Naive thymus-derived CD4-positive, alpha-beta T cell (primary cell): ENCODE measurements around the gene MKX. TPM values are rescaled to one million over a fixed set of nuclear protein-coding genes. Genes with fewer than 3 reads are reported as not detected.
"Not testable (repeated sequence)": the region's sequence is repeated elsewhere in the genome, so short reads cannot be mapped to it uniquely, and the experiment has no call there.

Experiments
- ATAC-seq: fragments of 150-1000 bp; cut with Tn5 transposase; 2 replicates; pipeline ENCODE4 v1.10.0; 2021; ENCODE audit warnings: mild to moderate bottlenecking, moderate library complexity
- CTCF ChIA-PET: fragments of 350-600 bp; sonication (Branson Sonifier 250); formaldehyde crosslinking; loops from one replicate; lab custom pipeline; 2021; ENCODE audit warnings: antibody characterized with exemption; lab: Charles Lee
- POLR2A ChIA-PET: fragments of 350-600 bp; sonication (Branson Sonifier 250); formaldehyde crosslinking; loops from one replicate; lab custom pipeline; 2021; ENCODE audit warnings: antibody characterized with exemption, inconsistent platforms; lab: Charles Lee
- DNase-seq, 9 donors: peaks; one replicate each; pipeline versions ENCODE4 v3.0.0 to v3.0.0-alpha.2; 2020 to 2022; ENCODE audit warnings: mixed read lengths in 1 of 9
- H3K27ac ChIP-seq: one replicate; pipeline ENCODE4 v1.7.0; 2013; ENCODE audit warnings: mild to moderate bottlenecking, low read depth, low read length, moderate library complexity
- H3K27me3 ChIP-seq, 2 donors: one replicate each; pipeline ENCODE4 v1.7.0; 2013; ENCODE audit warnings: low read length in 2 of 2, mild to moderate bottlenecking in 2 of 2, moderate library complexity in 2 of 2; ENCODE audit not compliant: control insufficient read depth in 2 of 2, insufficient read depth in 2 of 2
- H3K36me3 ChIP-seq, 3 experiments: 1 replicate in 2 of 3; 2 replicates in 1 of 3; pipeline ENCODE4 v1.7.0; 2013; ENCODE audit warnings: low read length in 3 of 3, mild to moderate bottlenecking in 3 of 3, moderate library complexity in 1 of 3; ENCODE audit not compliant: insufficient read depth in 3 of 3, control insufficient read depth in 2 of 3
- H3K4me1 ChIP-seq, 2 donors: one replicate each; pipeline ENCODE4 v1.7.0; 2013; ENCODE audit warnings: low read length in 2 of 2, mild to moderate bottlenecking in 2 of 2, moderate library complexity in 1 of 2; ENCODE audit not compliant: control insufficient read depth in 2 of 2, insufficient read depth in 2 of 2
- H3K4me3 ChIP-seq: 2 replicates; pipeline ENCODE4 v1.7.0; 2013; ENCODE audit warnings: mild to moderate bottlenecking, low read length
- H3K9me3 ChIP-seq, 3 experiments: 1 replicate in 2 of 3; 2 replicates in 1 of 3; pipeline ENCODE4 v1.7.0; 2013; ENCODE audit warnings: low read length in 3 of 3; ENCODE audit not compliant: control insufficient read depth in 2 of 3
- H3K27ac Mint-ChIP-seq, 9 donors: one replicate each; pipeline ENCODE4 v1.8.0; 2020 to 2022; ENCODE audit warnings: mixed read lengths in 9 of 9, mild to moderate bottlenecking in 8 of 9, moderate library complexity in 5 of 9, inconsistent platforms in 2 of 9
- H3K27me3 Mint-ChIP-seq, 5 donors: one replicate each; pipeline ENCODE4 v1.8.0; 2021 to 2022; ENCODE audit warnings: mixed read lengths in 5 of 5, mild to moderate bottlenecking in 1 of 5
- H3K36me3 Mint-ChIP-seq, 5 donors: one replicate each; pipeline ENCODE4 v1.8.0; 2020 to 2022; ENCODE audit warnings: mixed read lengths in 5 of 5, mild to moderate bottlenecking in 3 of 5, inconsistent platforms in 1 of 5
- H3K4me1 Mint-ChIP-seq, 7 donors: one replicate each; pipeline ENCODE4 v1.8.0; 2020 to 2022; ENCODE audit warnings: mixed read lengths in 7 of 7, mild to moderate bottlenecking in 3 of 7, inconsistent platforms in 1 of 7
- H3K4me3 Mint-ChIP-seq, 10 donors: one replicate each; pipeline ENCODE4 v1.8.0; 2020 to 2022; ENCODE audit warnings: mild to moderate bottlenecking in 10 of 10, mixed read lengths in 10 of 10, moderate library complexity in 6 of 10, inconsistent platforms in 2 of 10
- H3K9me3 Mint-ChIP-seq, 11 donors: one replicate each; pipeline ENCODE4 v1.8.0; 2020 to 2022; ENCODE audit warnings: mixed read lengths in 11 of 11, mild to moderate bottlenecking in 4 of 11, inconsistent platforms in 1 of 11, moderate library complexity in 1 of 11
- intact Hi-C, 2 donors: fragments of 100-400 bp; cut with micrococcal nuclease; formaldehyde crosslinking; loops; one replicate each; pipeline ENCODE4 v1.15.1; 2023
- polyA plus RNA-seq, 2 donors: library from polyadenylated mRNA; unstranded; fragments of 300-500 nt; fragmentation: Illumina TruSeq; gene quantifications; one replicate each; pipeline ENCODE4 v1.2.3, GENCODE V29; 2021
- total RNA-seq, 6 experiments: library from RNA in 5 of 6; stranded (reverse) in 5 of 6; gene quantifications; 1 replicate in 5 of 6; 2 replicates in 1 of 6; pipeline ENCODE4 v1.2.3 and lab custom pipeline; 2021 to 2026

MKX gene
- total and polyA plus RNA-seq, 7 experiments from 2014 or later, result not detected

DNA sequence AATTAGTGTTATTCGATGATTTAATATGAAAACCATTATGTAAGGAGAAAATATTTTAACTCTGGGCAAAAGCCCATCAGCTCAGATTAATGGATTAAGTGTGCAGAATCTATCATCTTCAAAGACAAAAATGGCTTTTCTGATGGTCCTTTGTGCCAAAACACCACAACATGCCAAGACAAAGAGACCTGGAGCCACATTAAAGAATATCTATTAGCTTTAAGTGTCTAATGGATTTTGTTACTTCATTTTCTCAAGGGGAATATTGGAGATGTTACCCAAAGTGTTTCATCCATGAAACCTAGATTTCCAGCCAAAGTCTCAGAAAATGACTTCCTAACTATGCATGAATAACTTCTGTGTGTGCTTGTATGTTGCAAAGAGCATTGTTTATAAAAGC lies 57.3 kb downstream of the MKX start:
- Histone ChIP-seq H3K27ac (no peak overlapping the region), H3K9me3 (no peaks in the 10 kb centered on the region), H3K27me3 (no peaks in the 10 kb centered on the region), H3K4me1 (no peaks in the 10 kb centered on the region), H3K36me3 (no peaks in the 10 kb centered on the region), H3K4me3 (no peak overlapping the region)
- intact Hi-C loops, result no loop called here
- Mint-ChIP-seq H3K9me3 (peaks cover 0 to 7% (median 0%) of the 10 kb centered on the region in 11 donors), H3K4me1 (no peaks in the 10 kb centered on the region), H3K27me3 (peaks cover 8 to 38% (median 23%) of the 10 kb centered on the region in 5 donors), H3K27ac (no peak overlapping the region), H3K4me3 (no peak overlapping the region), H3K36me3 (peaks cover 0 to 4% (median 0%) of the 10 kb centered on the region in 5 donors)
- ATAC-seq (no peak), DNase-seq (no peak)
- POLR2A ChIA-PET, result no interaction called here
- CTCF ChIA-PET, result no interaction called here

GRCh38 chr10:27687743-27688142 lies 57.9 kb downstream of the MKX start:
- H3K4me1 ChIP-seq, result no peaks in the 10 kb centered on the region
- ChIA-PET CTCF (no interaction called here), POLR2A (interaction anchor here (0.6 kb wide), 1 partner anchor 248 kb away, joined by 3 read pairs; no protein-coding TSS in a partner anchor)
- no peak for ATAC-seq
- no peak overlapping the region for H3K27ac ChIP-seq
- DNase-seq, result no peak
- no peak overlapping the region for H3K27ac Mint-ChIP-seq
- H3K27me3 Mint-ChIP-seq, result peaks cover 8 to 38% (median 19%) of the 10 kb centered on the region in 5 donors
- H3K4me3 Mint-ChIP-seq, result no peak overlapping the region
- intact Hi-C loops, result no loop called here
- H3K36me3 Mint-ChIP-seq, result peaks cover 0 to 4% (median 0%) of the 10 kb centered on the region in 5 donors
- no peak overlapping the region for H3K4me3 ChIP-seq
- no peaks in the 10 kb centered on the region for H3K9me3 ChIP-seq
- H3K27me3 ChIP-seq, result no peaks in the 10 kb centered on the region
- H3K36me3 ChIP-seq, result no peaks in the 10 kb centered on the region
- H3K9me3 Mint-ChIP-seq, result peaks cover 0 to 7% (median 0%) of the 10 kb centered on the region in 11 donors
- H3K4me1 Mint-ChIP-seq, result no peaks in the 10 kb centered on the region

GRCh38 chr10:27687326-27687725 lies 58.3 kb downstream of the MKX start:
- H3K9me3 ChIP-seq, result no peaks in the 10 kb centered on the region
- Mint-ChIP-seq H3K27ac (no peak overlapping the region), H3K9me3 (peaks cover 0 to 7% (median 0%) of the 10 kb centered on the region in 11 donors), H3K4me3 (no peak overlapping the region), H3K4me1 (no peaks in the 10 kb centered on the region), H3K27me3 (peaks cover 8 to 38% (median 19%) of the 10 kb centered on the region in 5 donors), H3K36me3 (peaks cover 0 to 4% (median 0%) of the 10 kb centered on the region in 5 donors)
- intact Hi-C loops, result no loop called here
- H3K27me3 ChIP-seq, result no peaks in the 10 kb centered on the region
- no peak overlapping the region for H3K27ac ChIP-seq
- ATAC-seq, result no peak
- no peak for DNase-seq
- H3K4me3 ChIP-seq, result no peak overlapping the region
- ChIA-PET CTCF (no interaction called here), POLR2A (interaction anchor here (0.6 kb wide), 1 partner anchor 247 kb away, joined by 3 read pairs; no protein-coding TSS in a partner anchor)
- no peaks in the 10 kb centered on the region for H3K36me3 ChIP-seq
- H3K4me1 ChIP-seq, result no peaks in the 10 kb centered on the region

DNA sequence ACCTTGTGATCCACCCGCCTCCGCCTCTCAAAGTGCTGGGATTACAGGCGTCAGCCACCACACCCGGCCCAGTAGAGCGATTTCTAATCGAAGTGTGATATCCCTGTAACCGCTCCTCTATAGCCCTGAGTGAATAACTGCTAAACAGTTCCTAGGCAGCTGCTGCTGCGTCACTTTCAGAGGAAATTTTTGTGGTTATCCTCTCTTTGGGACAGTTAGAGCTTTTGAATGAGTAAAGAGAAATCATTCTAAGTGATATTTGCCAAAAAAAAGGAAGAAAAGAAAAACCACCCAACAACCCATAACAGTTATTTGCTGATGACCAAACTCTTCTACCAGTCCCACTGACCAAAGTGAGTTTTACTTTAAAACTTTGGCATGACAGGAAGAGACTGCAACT lies 59.9 kb downstream of the MKX start:
- no peaks in the 10 kb centered on the region for H3K4me1 ChIP-seq
- no peak overlapping the region for H3K27ac Mint-ChIP-seq
- no peaks in the 10 kb centered on the region for H3K36me3 ChIP-seq
- H3K4me3 Mint-ChIP-seq, result no peak overlapping the region
- ChIA-PET POLR2A (no interaction called here), CTCF (no interaction called here)
- ATAC-seq (no peak), DNase-seq (no peak)
- no peak overlapping the region for H3K27ac ChIP-seq
- H3K4me1 Mint-ChIP-seq, result no peaks in the 10 kb centered on the region
- intact Hi-C loops, result no loop called here
- H3K4me3 ChIP-seq, result no peak overlapping the region
- H3K9me3 ChIP-seq, result no peaks in the 10 kb centered on the region
- no peaks in the 10 kb centered on the region for H3K27me3 ChIP-seq
- peaks cover 6 to 33% (median 19%) of the 10 kb centered on the region in 5 donors for H3K27me3 Mint-ChIP-seq
- peaks cover 0 to 7% (median 0%) of the 10 kb centered on the region in 11 donors for H3K9me3 Mint-ChIP-seq
- peaks cover 0 to 4% (median 0%) of the 10 kb centered on the region in 5 donors for H3K36me3 Mint-ChIP-seq

DNA sequence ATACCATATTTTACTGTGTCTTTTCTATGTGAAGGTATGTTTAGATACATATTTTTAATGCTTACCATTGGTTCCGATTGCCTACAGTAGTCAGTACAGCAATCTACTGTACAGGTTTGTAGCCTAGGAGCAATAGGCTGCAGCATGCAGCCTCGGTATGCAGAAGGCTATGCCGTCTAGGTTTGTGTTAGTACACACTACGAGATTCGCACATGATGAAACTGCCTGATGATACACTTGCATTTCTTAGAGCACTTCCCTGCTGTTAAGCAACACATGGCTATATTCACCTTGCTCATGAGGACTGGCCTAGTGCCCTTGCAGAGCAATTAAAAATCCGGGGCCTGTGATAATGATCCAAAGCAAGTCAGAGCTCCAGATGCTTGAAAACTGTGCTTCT lies 62.4 kb downstream of the MKX start:
- intact Hi-C loops, result no loop called here
- Histone ChIP-seq H3K4me3 (no peak overlapping the region), H3K27me3 (no peaks in the 10 kb centered on the region), H3K9me3 (no peaks in the 10 kb centered on the region), H3K4me1 (no peaks in the 10 kb centered on the region), H3K36me3 (no peaks in the 10 kb centered on the region), H3K27ac (no peak overlapping the region)
- Mint-ChIP-seq H3K27me3 (peaks cover 0 to 25% (median 8%) of the 10 kb centered on the region in 5 donors), H3K27ac (no peak overlapping the region), H3K9me3 (peaks cover 0 to 1% (median 0%) of the 10 kb centered on the region in 11 donors), H3K36me3 (no peaks in the 10 kb centered on the region), H3K4me1 (no peaks in the 10 kb centered on the region), H3K4me3 (no peak overlapping the region)
- POLR2A ChIA-PET, result no interaction called here
- DNase-seq, result no peak
- no peak for ATAC-seq
- CTCF ChIA-PET, result no interaction called here

GRCh38 chr10:27681795-27682194 lies 63.8 kb downstream of the MKX start:
- H3K27ac Mint-ChIP-seq, H3K27ac ChIP-seq, H3K4me3 Mint-ChIP-seq, POLR2A ChIA-PET, DNase-seq, H3K4me1 Mint-ChIP-seq, H3K9me3 Mint-ChIP-seq, H3K27me3 ChIP-seq, H3K4me3 ChIP-seq, ATAC-seq, H3K36me3 Mint-ChIP-seq, H3K4me1 ChIP-seq, H3K36me3 ChIP-seq, intact Hi-C loops, H3K9me3 ChIP-seq, CTCF ChIA-PET: not testable (repeated sequence)
- peaks cover 0 to 16% (median 5%) of the 10 kb centered on the region in 5 donors for H3K27me3 Mint-ChIP-seq
